DMS79 treated with DMSO at 0.1 percent for 48 hours (cell line): Measurements from ENCODE around the gene DRAXIN.
A peak's percentile ranks its signal among the peaks of the same experiment; 100 is the strongest.

Experiments used
- DNase-seq: peaks from one replicate; lab custom pipeline; 2025; lab: John Stamatoyannopoulos, UW

Gene DRAXIN

DNA sequence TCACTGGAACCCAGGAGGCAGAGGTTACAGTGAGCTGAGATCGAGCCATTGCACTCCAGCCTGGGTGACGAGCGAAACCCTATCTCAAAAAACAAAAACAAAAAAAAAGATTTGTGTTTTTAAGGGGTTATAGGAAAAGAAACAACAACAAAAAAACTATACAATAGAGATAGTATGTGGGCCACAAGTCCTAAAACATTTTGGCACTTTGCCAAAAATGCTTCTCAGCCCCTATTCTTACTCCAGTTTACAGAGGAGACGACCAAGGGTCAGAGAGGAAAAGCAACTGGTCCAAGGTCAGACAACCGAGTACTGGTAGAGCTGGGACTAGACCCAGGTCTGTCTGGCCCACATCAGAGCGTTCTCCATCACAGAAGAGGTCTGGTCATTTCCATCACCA, 33.9 kb upstream of the DRAXIN start:
- DNase-seq = no peak

DNA sequence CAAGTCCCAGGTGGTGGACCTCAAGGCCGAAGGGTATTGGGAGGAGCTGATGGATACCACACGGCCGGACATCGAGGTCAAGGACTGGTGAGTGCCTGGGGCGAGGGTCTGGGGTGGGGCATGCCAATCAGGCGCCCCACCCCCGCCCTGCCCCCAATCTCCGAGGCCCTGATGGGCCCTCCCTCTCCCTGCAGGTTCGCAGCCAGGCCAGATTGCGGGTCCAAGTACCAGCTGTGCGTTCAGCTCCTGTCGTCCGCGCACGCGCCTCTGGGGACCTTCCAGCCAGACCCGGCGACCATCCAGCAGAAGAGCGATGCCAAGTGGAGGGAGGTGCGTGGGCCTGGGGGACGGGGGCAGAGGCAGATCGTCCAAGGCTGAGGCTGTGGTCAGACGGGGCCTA, 33.0 kb upstream of the DRAXIN start:
- no peak for DNase-seq

DNA sequence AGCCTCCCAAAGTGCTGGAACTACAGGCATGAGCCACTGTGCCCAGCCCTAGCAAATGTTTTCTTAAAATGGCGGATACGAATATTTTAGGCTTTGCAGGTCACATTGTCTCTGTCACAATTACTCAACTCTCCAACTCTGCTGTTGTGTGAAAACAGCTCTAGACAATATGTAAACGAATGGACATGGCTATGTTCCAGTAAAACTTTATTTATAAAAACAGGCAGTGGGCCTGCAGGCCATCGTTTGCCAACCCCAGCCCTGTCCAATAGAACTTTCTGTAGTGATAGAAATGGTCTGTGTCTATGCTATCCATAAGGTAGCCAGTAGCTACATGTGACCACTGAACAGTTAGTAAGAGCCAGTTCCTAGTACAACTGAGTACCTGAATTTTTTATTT, 31.8 kb upstream of the DRAXIN start:
- DNase-seq = no peak

DNA sequence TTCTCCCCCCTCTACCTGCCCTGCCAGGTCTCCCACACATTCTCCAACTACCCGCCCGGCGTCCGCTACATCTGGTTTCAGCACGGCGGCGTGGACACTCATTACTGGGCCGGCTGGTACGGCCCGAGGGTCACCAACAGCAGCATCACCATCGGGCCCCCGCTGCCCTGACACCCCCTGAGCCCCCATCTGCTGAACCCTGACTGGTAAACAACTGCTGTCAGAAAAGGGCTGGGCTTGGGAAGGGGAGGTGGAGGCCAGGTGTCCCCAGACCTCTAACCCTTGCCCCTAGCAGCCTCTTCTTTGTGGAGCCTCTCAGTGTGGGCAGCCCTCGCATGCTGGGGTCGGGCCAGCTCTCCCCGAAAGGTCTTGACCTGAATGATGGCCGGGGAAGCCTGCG, 30.4 kb upstream of the DRAXIN start:
- no peak for DNase-seq

DNA sequence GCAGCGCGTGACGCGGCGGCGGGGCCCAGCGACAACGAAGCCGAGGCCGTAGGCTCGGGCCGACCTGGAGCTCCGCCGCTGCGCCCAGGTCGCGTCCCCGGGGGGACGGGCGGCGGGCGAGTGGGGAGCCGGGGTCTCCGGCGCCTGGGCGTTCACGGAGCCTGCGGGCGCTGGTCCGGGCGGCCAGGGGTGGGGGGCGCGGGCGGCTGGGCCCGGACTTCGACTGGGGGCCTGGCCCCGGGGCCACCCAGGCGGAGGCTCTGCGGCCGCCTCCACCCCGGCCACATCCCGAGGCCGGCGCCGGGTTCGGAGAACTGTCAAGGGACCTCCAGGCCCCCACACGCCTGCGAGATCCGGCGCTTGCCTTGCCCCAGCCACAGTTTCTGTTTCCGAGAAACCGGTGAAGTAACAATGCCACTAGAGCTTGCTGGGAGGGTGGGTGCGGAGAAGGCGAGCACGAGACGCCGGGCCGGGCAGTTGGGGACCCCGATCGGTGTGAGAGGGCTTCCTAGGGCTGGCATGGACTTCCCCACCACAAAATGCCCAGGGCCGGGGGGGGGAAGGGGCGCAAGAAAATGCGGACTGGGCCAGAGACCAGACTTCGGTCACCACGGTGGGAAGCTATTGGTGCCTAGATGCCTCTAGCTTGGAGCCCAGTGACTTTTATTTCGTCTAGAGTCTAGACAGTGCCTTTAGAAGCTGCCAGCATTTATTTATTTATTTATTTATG, 27.0 kb upstream of the DRAXIN start:
- DNase-seq = peak; percentile 68

DNA sequence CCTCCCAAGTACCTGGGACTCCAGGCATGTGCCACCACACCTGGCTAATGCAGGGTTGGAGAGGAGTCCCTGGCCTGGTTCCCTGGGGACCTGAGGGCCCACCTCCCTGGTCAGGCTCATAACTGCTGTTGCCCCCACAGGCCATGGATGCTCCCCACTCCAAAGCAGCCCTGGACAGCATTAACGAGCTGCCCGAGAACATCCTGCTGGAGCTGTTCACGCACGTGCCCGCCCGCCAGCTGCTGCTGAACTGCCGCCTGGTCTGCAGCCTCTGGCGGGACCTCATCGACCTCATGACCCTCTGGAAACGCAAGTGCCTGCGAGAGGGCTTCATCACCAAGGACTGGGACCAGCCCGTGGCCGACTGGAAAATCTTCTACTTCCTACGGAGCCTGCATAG, 23.0 kb upstream of the DRAXIN start:
- DNase-seq = no peak

DNA sequence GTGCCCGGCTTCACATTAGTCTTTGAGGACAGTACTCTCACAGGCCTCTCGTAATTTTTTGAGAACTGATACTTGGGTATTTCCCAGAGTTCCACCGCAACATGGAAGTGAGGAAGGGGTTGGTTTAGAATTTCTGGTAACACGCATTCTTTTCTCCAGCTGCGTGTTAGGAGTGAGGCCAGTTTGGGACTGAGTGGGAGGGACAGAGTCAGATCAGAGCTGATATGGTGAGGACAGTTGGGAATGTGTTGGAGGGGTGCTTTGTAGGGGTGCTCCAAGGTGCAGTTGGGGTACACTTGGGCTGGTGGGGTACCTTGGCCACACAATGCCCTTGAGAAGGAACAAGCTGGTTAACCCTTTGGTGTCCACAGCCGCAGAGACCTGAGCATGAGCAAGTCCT, 20.8 kb upstream of the DRAXIN start:
- no peak for DNase-seq

DNA sequence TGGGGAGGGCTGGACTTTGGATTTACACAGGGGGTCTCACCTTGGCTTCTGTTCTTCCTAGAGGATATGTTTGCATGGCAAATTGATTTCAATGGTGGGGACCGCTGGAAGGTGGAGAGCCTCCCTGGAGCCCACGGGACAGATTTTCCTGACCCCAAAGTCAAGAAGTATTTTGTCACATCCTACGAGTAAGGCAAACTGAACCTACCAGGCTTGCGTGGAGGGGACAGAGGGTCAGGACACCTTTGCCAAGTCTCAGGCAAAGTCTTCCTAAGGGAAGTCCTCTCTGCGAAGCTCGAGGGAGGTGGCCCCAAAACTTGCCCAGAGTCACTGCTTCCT, 20.3 kb upstream of the DRAXIN start:
- DNase-seq = no peak

DNA sequence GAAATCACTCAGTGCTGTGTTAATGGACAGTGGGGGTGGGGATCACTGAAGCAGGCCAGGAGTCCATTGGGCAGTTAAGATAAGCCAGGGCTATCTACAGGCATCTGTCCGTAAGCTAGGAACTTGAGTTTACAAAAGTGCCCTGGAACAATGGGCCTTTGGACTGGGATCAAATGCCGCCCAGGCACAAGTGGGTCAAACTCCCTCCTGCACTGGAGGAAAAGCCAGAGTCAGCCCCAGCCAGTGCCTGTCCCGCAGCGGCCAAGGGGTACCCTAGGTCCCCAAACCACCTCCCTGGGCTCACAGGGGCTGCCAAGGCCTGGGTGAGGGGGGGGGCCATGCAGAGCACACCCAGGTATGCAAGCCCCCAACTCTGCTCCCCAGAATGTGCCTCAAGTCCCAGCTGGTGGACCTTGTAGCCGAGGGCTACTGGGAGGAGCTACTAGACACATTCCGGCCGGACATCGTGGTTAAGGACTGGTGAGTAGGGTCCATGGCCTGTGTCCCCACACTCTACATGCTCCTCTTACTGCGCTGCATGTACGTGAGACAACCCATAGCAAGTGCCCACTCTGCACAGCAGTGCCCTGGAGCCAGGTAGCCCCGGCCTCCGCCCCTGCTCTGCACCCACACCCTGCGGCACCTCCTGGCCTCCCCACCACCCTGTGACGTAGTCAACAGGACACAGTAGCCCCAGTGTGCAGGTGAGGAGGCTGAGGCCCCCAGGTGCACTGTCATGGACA, 19.8 kb upstream of the DRAXIN start:
- DNase-seq = no peak

DNA sequence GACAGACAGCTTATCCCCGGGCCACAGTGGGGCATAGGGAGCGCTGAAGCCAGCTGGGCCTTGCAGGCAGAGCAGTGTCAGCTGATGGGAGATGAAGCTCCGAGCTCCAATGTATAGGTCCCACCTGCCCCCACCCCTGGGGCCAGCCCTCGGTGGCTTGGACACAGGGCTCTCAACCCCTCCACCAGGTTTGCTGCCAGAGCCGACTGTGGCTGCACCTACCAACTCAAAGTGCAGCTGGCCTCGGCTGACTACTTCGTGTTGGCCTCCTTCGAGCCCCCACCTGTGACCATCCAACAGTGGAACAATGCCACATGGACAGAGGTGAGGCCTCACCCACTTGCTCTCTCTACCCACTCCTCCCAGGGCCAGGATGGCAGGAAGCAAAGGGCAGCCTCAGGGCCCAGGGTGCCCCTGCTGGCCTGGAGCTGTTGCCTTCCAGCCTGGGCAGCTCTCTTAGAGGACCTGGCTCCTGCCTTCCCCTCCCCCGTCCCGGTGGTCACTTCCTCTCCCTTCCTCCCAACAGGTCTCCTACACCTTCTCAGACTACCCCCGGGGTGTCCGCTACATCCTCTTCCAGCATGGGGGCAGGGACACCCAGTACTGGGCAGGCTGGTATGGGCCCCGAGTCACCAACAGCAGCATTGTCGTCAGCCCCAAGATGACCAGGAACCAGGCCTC, 18.3 kb upstream of the DRAXIN start:
- no peak for DNase-seq

DNA sequence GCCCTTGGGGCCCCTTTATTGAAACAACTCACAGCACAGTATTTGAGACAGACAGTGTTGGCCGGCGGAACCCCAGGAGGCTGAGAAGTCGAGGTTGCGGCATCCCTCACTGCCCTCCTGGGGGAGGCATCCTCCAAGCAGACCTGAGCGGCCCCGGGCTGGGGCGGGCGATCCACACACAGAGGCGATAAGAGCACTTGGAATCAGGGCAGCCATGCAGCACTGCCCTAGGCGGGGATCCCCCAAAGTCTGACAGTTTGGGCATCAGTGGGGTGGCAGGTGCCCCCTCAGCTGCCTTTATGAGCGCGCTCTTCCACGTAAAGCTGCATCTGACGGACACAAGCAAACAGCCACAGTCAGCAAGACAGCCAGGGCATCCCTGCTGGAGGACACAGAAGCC, 17.0 kb upstream of the DRAXIN start:
- DNase-seq = no peak

DNA sequence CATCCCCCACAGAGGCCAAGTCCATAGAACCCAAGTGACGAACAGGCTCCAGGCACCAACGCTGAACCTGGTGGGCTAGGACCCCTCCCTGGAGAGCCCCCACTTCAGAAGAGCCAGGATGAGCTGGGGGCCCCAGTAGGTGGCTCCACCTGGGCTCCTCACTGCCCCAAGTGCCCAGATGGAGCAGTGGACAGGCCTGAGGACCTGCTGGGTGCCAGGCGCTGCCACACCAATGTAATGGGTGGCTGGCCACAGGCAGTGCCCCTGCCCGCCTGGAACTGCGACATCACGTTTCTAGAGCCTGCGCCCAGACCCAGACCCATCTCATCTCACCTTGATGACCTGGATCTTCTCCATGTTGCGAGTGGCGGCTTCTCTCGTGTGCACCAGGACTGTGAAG, 16.2 kb upstream of the DRAXIN start:
- DNase-seq = no peak

DNA sequence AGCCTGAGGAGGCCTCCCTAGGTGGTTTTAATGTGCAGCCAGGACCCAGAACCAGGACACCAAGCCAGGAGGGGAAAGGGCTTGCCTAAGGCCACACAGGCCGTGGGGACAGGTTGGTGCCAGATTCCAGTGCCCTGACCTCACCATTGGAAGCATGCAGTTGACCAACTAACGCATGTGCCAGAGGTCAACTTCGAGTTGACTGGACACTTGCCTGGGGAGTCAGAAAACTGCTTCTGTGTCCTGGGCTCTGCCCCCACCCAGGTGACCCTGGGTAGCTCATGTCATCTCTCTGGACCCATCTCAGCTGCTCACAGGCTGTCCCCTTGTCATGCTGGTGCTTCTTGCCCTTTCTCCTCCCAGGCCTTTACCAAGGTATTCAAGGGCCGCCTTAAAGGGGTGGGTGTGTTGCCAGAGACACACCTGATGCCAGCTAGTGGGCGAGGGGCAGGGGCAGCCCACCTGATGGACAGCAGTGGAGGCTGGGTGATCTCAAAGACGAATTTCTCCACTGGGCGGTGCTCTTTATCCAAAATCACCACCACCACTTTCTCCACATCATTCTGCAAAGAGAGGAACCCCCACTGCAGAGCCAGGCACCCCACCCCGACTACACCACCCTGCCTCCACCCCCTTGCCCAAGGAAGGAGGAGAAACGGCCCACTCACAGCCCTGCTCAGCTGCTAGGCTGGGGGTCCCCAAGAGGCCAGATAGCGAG, 15.0 kb upstream of the DRAXIN start:
- no peak for DNase-seq

DNA sequence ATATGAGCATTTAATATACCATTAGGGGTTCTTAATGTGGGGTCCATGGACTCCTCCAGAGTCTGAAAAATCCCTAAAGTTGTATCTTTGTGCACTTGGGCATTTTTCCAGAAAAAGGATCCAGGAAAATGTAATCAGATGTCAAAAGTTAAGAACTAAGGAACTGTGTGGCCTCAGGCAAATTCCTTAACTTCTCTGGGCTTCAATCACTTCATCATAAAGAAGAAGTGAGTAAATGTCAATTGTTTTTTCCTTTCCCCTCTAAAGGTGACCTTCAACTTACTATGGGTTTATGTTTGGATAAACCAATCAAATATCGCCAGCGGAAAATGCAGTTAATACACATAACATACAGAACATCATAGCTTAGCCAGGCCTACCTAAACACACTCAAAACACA, 13.1 kb upstream of the DRAXIN start:
- no peak for DNase-seq

DNA sequence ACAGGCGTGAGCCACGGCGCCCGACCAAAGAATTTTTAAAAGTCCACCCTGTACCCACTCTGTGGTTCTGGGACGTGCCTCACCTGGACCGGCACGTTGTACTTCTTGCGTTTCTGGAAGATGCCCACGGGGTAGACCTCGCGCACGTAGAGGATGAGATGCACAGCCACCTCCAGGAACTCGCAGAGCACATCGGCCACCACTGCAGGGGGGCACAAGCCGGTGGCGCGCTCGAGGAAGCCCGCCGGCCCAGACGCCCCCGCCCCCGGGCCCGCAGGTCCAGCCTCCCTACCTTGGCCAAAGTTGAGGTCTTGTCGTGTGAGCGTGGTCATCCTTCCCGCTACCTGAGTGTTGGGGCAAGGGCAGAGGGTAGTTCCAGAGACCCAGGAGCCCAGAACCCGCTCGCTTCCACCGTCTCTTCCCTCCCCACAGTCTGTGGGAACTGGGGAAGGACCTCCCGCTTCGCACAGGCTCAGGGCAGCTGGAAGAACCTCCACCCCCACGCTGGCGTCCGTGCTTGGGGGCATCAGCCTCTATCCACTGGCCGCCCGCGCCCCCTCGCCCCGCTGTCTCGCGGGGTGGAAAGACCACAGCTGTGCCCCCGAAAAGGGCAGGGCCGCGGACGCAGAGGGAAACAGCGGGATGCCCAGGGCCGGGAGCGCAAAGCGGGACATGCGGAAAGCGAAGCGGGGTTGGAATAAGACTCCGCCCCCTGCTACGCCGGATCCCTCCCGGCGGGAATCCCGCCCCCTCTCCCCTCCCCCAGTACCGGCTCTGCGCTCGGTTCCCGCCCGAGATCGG, 11.0 kb upstream of the DRAXIN start:
- DNase-seq = no peak

DNA sequence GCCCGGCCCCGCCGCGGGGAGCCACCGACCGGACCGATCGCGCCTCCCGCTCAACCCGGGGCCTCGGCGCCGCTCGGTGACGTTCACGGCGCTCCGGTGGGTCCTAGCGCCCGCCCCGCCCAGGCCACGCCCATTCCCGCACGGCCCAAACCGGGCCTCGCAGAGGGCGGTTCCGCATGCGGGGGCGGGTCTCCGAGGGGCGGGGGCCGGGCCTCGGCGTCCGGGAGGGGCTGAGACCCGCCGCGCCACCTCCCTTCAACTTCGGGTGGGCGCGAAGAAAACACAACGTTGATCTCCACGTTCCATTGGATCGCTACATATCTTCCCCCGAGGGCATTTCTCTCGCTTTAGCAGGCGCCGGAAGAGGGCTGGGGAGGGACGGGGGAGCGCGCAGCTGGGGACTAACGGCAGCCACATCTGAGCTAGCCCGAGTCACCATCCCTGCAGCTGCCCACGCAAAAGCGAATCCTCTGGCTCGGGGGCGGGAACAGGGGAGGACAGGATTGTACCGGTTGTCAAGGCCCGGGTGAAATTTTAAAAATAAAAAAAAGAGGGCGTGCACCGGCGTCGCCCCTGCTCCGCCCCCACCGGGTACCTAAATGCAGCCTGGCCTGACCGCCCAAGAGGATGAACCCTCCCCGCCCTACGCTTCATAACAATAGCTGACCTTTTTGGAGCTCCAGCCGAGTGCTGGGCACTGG, 10.3 kb upstream of the DRAXIN start, which contains the start of gene MAD2L2:
Gene MAD2L2, minus strand, starts transcription at position 78 of the 701 bp plus-strand sequence. CDS start 547 bp downstream, outside the sequence.
- DNase-seq = peak; percentile 75

DNA sequence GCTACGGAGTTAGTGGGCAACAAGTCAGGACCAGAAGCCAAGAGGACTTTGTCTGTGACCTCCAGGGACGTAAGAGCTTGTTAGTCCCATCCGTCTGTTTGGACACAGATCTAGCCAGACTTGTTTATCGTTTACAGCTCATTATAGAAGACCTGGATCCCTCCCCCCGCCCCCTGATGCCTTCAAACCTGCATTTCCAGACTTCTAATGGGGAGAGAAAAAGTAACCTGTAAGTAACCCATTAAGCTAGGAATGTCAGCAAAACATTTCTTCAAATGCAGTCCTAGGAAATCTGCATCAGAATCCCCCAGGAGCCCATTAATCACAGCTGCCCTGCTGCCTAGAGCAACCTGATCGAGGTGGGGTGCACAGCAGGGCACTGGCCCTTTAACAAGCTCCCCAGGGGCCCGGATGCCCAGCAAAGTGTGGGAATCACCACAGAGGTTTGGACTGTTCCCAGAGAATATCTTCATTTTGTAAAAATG, 9.2 kb upstream of the DRAXIN start:
- DNase-seq = no peak

DNA sequence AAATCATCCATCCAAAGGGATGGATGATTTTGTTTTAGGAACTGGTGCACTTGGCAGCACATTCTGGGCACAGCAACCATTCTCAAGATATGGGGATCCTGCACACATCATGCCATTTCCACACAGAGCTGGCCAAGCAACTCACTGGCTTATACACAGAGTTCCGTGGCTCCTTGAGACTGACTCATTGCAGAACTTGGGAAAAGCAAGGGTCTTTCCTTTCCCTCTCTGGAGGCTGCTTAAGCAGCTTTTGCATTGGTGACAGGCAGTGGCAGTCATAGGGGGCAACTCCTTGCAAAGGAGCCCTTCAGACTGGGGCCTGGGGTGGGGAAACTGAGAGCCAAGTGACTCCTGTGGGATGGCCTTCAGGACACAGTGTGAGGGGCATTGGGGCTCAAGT, 8.7 kb upstream of the DRAXIN start:
- no peak for DNase-seq

DNA sequence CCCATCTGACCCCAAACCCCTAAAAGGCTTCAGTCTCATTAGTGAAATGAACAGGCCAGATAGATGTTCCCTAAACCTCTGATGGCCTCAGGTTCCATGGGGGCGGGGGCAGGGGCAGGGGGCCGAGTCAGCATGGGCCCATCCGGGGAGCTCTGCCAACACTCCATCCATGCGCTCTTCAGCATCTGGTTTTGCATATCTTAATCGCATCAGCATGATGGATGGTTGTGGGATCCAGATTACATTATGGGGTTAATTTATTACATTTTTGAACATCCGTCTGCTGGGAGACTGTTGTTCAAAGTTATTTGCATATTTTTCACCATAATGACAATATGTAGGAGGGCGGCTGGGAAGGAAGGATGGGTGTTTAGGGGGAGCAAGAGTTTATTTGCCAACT, 7.4 kb upstream of the DRAXIN start:
- DNase-seq = no peak

DNA sequence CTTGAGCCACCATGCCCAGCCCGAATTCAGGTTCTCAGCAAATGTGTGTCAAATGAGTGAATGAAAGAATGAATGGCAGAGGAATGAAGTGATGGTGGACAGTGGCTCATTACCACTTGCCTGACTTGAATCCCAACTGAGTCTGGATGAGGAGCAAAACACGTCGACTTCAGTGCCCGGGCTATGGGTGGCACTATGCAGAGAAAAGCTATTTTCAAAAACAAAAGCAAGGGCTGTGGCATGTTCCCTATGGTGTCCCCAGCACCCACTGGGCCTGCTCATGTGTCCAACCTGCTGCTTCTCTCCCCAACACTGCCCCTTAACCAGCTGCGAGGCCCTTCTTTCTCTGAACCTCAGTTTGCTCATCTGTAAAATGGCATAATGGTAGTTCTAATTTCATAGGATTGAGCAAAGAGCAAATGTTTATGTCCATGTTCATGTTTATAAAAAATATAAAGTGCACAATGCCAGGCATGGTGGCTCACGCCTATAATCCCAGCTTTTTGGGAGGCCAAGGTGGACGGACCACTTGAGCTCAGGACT, 6.2 kb upstream of the DRAXIN start:
- DNase-seq = no peak

DNA sequence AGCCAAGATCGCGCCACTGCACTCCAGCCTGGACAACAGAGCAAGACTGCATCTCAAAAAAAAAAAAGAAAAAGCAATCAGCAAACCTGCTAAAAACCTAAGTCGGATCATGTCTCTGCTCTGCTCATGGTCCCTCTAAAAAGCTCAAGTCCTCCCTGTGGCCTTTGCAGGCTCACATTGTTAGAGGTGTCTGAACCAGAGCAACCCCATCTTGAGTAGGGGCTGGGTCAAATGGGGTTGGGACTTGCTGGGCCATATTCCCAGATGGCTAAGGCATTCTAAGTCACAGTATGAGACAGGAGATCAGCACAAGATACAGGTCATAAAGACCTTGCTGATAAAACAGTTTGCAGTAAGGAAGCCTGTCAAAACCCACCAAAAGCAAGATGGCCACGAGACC, 3.0 kb upstream of the DRAXIN start:
- no peak for DNase-seq
